Trophoblast cell (in vitro differentiated cells and primary cell): ENCODE measurements around the gene IGSF9.
A peak's percentile ranks its signal among the peaks of the same experiment; 100 is the strongest.

ENCODE experiments used
- DNase-seq, 2 donors: peaks; one replicate each; pipeline ENCODE4 v3.0.0-alpha.2; 2016
- H2AFZ ChIP-seq: 2 replicates; pipeline ENCODE4 v1.6.1; 2013; ENCODE audit warnings: low read length, moderate library complexity, mild to moderate bottlenecking; ENCODE audit not compliant: insufficient read depth, poor library complexity
- H2AK5ac ChIP-seq: 2 replicates; pipeline ENCODE4 v1.6.1; 2013; ENCODE audit warnings: mild to moderate bottlenecking, low read length
- H2BK120ac ChIP-seq: 2 replicates; pipeline ENCODE4 v1.6.1; 2013; ENCODE audit warnings: low read length, mild to moderate bottlenecking, moderate library complexity; ENCODE audit not compliant: insufficient read depth, poor library complexity
- H2BK12ac ChIP-seq: 2 replicates; pipeline ENCODE4 v1.6.1; 2013; ENCODE audit warnings: mild to moderate bottlenecking, low read length, moderate library complexity
- H2BK5ac ChIP-seq: 2 replicates; pipeline ENCODE4 v1.6.1; 2013; ENCODE audit warnings: low read length, low read depth, moderate library complexity, mild to moderate bottlenecking; ENCODE audit not compliant: poor library complexity
- H3K14ac ChIP-seq: 2 replicates; pipeline ENCODE4 v1.6.1; 2013; ENCODE audit warnings: mild to moderate bottlenecking, low read length
- H3K18ac ChIP-seq: 2 replicates; pipeline ENCODE4 v1.6.1; 2013; ENCODE audit warnings: mild to moderate bottlenecking, low read length
- H3K23ac ChIP-seq: 2 replicates; pipeline ENCODE4 v1.6.1; 2013; ENCODE audit warnings: low read length
- H3K27ac ChIP-seq: 2 replicates; pipeline ENCODE4 v1.5.1; 2013; ENCODE audit warnings: low read depth, mild to moderate bottlenecking, inconsistent platforms, low read length, moderate library complexity
- H3K27me3 ChIP-seq: 2 replicates; pipeline ENCODE4 v1.6.1; 2013; ENCODE audit warnings: inconsistent platforms, mild to moderate bottlenecking, low read length, moderate library complexity; ENCODE audit not compliant: insufficient read depth
- H3K36me3 ChIP-seq, 2 experiments: 1 replicate in 1 of 2; 2 replicates in 1 of 2; pipeline ENCODE4 v1.6.1; 2013; ENCODE audit warnings: low read length in 2 of 2, mild to moderate bottlenecking in 2 of 2, moderate library complexity in 1 of 2; ENCODE audit not compliant: insufficient read depth in 2 of 2, control insufficient read depth in 1 of 2
- H3K4ac ChIP-seq: 2 replicates; pipeline ENCODE4 v1.6.1; 2013; ENCODE audit warnings: low read depth, mild to moderate bottlenecking, low read length, moderate library complexity
- H3K4me1 ChIP-seq, 2 experiments: 1 replicate in 1 of 2; 2 replicates in 1 of 2; pipeline ENCODE4 v1.6.1; 2013; ENCODE audit warnings: low read length in 2 of 2, mild to moderate bottlenecking in 2 of 2, moderate library complexity in 1 of 2; ENCODE audit not compliant: insufficient read depth in 2 of 2, control insufficient read depth in 1 of 2
- H3K4me2 ChIP-seq: 2 replicates; pipeline ENCODE4 v1.6.1; 2013; ENCODE audit warnings: inconsistent platforms, mild to moderate bottlenecking, low read length, moderate library complexity
- H3K4me3 ChIP-seq: 2 replicates; pipeline ENCODE4 v1.5.1; 2013; ENCODE audit warnings: mild to moderate bottlenecking, low read depth, low read length, inconsistent platforms
- H3K79me1 ChIP-seq: one replicate; pipeline ENCODE4 v1.6.1; 2013; ENCODE audit warnings: low read length
- H3K79me2 ChIP-seq: 2 replicates; pipeline ENCODE4 v1.6.1; 2013; ENCODE audit warnings: low read length, mild to moderate bottlenecking; ENCODE audit not compliant: control insufficient read depth, insufficient read depth, poor library complexity
- H3K9ac ChIP-seq: 2 replicates; pipeline ENCODE4 v1.6.1; 2013; ENCODE audit warnings: mild to moderate bottlenecking, low read length
- H3K9me3 ChIP-seq: 2 replicates; pipeline ENCODE4 v1.6.1; 2013; ENCODE audit warnings: low read depth, mild to moderate bottlenecking, control low read depth, inconsistent platforms, low read length; ENCODE audit not compliant: insufficient read depth
- H4K12ac ChIP-seq: 2 replicates; pipeline ENCODE4 v1.6.1; 2013; ENCODE audit warnings: low read depth, mild to moderate bottlenecking, low read length, moderate library complexity
- H4K8ac ChIP-seq: 2 replicates; pipeline ENCODE4 v1.6.1; 2013; ENCODE audit warnings: low read depth, mild to moderate bottlenecking, low read length, moderate library complexity
- H4K91ac ChIP-seq: one replicate; pipeline ENCODE4 v1.6.1; 2013; ENCODE audit warnings: low read depth, mild to moderate bottlenecking, low read length, moderate library complexity
- WGBS: extraction: QIAGEN DNeasy Blood & Tissue Kit; methylation state at CpG from one replicate; pipeline ENCODE4 v1.1.7; 2013; ENCODE audit warnings: missing lambda C conversion rate; ENCODE audit not compliant: insufficient read length, insufficient coverage; ENCODE audit errors: extremely low coverage; 5-methylcytosine and 5-hydroxymethylcytosine counted together

IGSF9 gene

GRCh38 chr1:159925719-159926078 lies 19.7 kb downstream of the IGSF9 start:
- peak overlapping the region; percentile 65 for H3K4me2 ChIP-seq
- peak overlapping the region; percentile 8 for H4K8ac ChIP-seq
- no peak overlapping the region for H2AFZ ChIP-seq
- H3K79me1 ChIP-seq, result peaks cover 35% of the 10 kb centered on the region
- H3K23ac ChIP-seq, result no peak overlapping the region
- WGBS, result no CpG with 5 or more reads among the region's 7 CpGs
- H2BK12ac ChIP-seq, result no peak overlapping the region
- peaks cover 24 to 27% of the 10 kb centered on the region in 2 experiments for H3K4me1 ChIP-seq
- no peak overlapping the region for H3K4ac ChIP-seq
- peak overlapping the region; percentile 44 for H4K91ac ChIP-seq
- DNase-seq, result peak; percentile 52 to 66
- H2BK5ac ChIP-seq, result peak overlapping the region; percentile 58
- H3K4me3 ChIP-seq, result peak overlapping the region; percentile 52
- peaks cover 34% of the 10 kb centered on the region for H3K79me2 ChIP-seq
- H3K36me3 ChIP-seq, result peaks cover 18 to 22% of the 10 kb centered on the region in 2 experiments
- H3K27me3 ChIP-seq, result no peaks in the 10 kb centered on the region
- peak overlapping the region; percentile 42 for H3K27ac ChIP-seq
- H4K12ac ChIP-seq, result no peak overlapping the region
- peak overlapping the region; percentile 10 for H3K14ac ChIP-seq
- H2BK120ac ChIP-seq, result peak overlapping the region; percentile 12
- H3K18ac ChIP-seq, result peak overlapping the region; percentile 30
- H3K9me3 ChIP-seq, result peaks cover 2% of the 10 kb centered on the region
- H3K9ac ChIP-seq, result peak overlapping the region; percentile 13
- no peak overlapping the region for H2AK5ac ChIP-seq

GRCh38 chr1:159924791-159925718 lies 20.4 kb downstream of the IGSF9 start, which contains the start of gene TAGLN2:
Gene TAGLN2 (minus strand): TSS chr1:159925507. CDS start chr1:159920509, 4,998 bp downstream.
- Histone ChIP-seq H2AK5ac (peak within 1 kb of the TSS; percentile 96), H4K91ac (peak within 1 kb of the TSS; percentile 99), H2BK12ac (peak within 1 kb of the TSS; percentile 75), H3K79me1 (peaks cover 35% of the 10 kb centered on the region), H3K27me3 (no peaks in the 10 kb centered on the region), H2AFZ (peak within 1 kb of the TSS; percentile 54), H3K27ac (peak within 1 kb of the TSS; percentile 98), H3K14ac (peak within 1 kb of the TSS; percentile 94), H3K18ac (peak within 1 kb of the TSS; percentile 96), H3K4me3 (peak within 1 kb of the TSS; percentile 90), H3K4me2 (peak within 1 kb of the TSS; percentile 65), H3K23ac (no peak within 1 kb of the TSS), H4K12ac (peak within 1 kb of the TSS; percentile 75), H2BK120ac (peak within 1 kb of the TSS; percentile 98), H3K36me3 (peaks cover 23 to 26% of the 10 kb centered on the region in 2 experiments), H3K9me3 (no peaks in the 10 kb centered on the region), H3K4ac (peak within 1 kb of the TSS; percentile 99), H2BK5ac (peak within 1 kb of the TSS; percentile 98), H3K79me2 (peaks cover 36% of the 10 kb centered on the region), H4K8ac (peak within 1 kb of the TSS; percentile 87), H3K4me1 (peaks cover 24 to 27% of the 10 kb centered on the region in 2 experiments), H3K9ac (peak within 1 kb of the TSS; percentile 93)
- DNase-seq, result peak; percentile 97
- WGBS, result no CpG with 5 or more reads among the region's 58 CpGs

GRCh38 chr1:159924025-159924790 lies 21.2 kb downstream of the IGSF9 start:
- H4K91ac ChIP-seq, result peak overlapping the region; percentile 99
- peaks cover 35% of the 10 kb centered on the region for H3K79me1 ChIP-seq
- H3K27me3 ChIP-seq, result no peaks in the 10 kb centered on the region
- H2AK5ac ChIP-seq, result peak overlapping the region; percentile 96
- H3K4me3 ChIP-seq, result peak overlapping the region; percentile 90
- peak overlapping the region; percentile 54 for H2AFZ ChIP-seq
- peak overlapping the region; percentile 87 for H4K8ac ChIP-seq
- H3K18ac ChIP-seq, result peak overlapping the region; percentile 96
- peak overlapping the region; percentile 98 for H2BK120ac ChIP-seq
- peak overlapping the region; percentile 75 for H2BK12ac ChIP-seq
- H3K4me1 ChIP-seq, result peaks cover 24 to 27% of the 10 kb centered on the region in 2 experiments
- H3K4me2 ChIP-seq, result peak overlapping the region; percentile 65
- H3K36me3 ChIP-seq, result peaks cover 28 to 31% of the 10 kb centered on the region in 2 experiments
- H3K14ac ChIP-seq, result peak overlapping the region; percentile 94
- H2BK5ac ChIP-seq, result peak overlapping the region; percentile 98
- H3K79me2 ChIP-seq, result peaks cover 38% of the 10 kb centered on the region
- H4K12ac ChIP-seq, result peak overlapping the region; percentile 75
- H3K9ac ChIP-seq, result peak overlapping the region; percentile 93
- H3K23ac ChIP-seq, result no peak overlapping the region
- no peaks in the 10 kb centered on the region for H3K9me3 ChIP-seq
- H3K27ac ChIP-seq, result peak overlapping the region; percentile 98
- H3K4ac ChIP-seq, result peak overlapping the region; percentile 99
- peak; percentile 90 to 92 for DNase-seq
- no CpG with 5 or more reads among the region's 31 CpGs for WGBS
